HL-60/S4 (cell line): Measurements from ENCODE around the gene SH3RF3.

Source experiments
- in situ Hi-C: fragments of 300-500 bp; cut with MboI; formaldehyde crosslinking; loops from 2 replicates; pipeline ENCODE4 v1.14.3; 2022; ENCODE audit warnings: low sequenced_read_pairs

Gene SH3RF3

GRCh38 chr2:109256111-109256510, 127.1 kb downstream of the SH3RF3 start:
- in situ Hi-C loops = no loop called here

GRCh38 chr2:109256921-109257320, 127.9 kb downstream of the SH3RF3 start:
- in situ Hi-C loops = no loop called here

GRCh38 chr2:109257653-109258052, 128.6 kb downstream of the SH3RF3 start:
- in situ Hi-C loops = no loop called here

GRCh38 chr2:109258376-109258775, 129.4 kb downstream of the SH3RF3 start:
- in situ Hi-C loops = no loop called here

GRCh38 chr2:109258905-109259540, 130.0 kb downstream of the SH3RF3 start:
- in situ Hi-C loops = no loop called here

GRCh38 chr2:109259671-109260070, 130.7 kb downstream of the SH3RF3 start:
- in situ Hi-C loops = no loop called here

GRCh38 chr2:109260116-109260855, 131.3 kb downstream of the SH3RF3 start:
- in situ Hi-C loops = no loop called here

- in situ Hi-C loops = no loop called here
Observed at GRCh38 chr2:109260886-109261700, 132.1 kb downstream of the SH3RF3 start.

- in situ Hi-C loops = no loop called here
Observed at GRCh38 chr2:109261906-109262631, 133.1 kb downstream of the SH3RF3 start.

GRCh38 chr2:109264595-109265328, 135.8 kb downstream of the SH3RF3 start:
- in situ Hi-C loops = no loop called here

- in situ Hi-C loops = no loop called here
Observed at GRCh38 chr2:109265369-109265768, 136.4 kb downstream of the SH3RF3 start.

GRCh38 chr2:109265953-109266352, 136.9 kb downstream of the SH3RF3 start:
- in situ Hi-C loops = no loop called here

GRCh38 chr2:109266496-109266895, 137.5 kb downstream of the SH3RF3 start:
- in situ Hi-C loops = no loop called here

- in situ Hi-C loops = no loop called here
Observed at GRCh38 chr2:109266998-109267854, 138.2 kb downstream of the SH3RF3 start.

- in situ Hi-C loops = no loop called here
Observed at GRCh38 chr2:109268916-109269315, 139.9 kb downstream of the SH3RF3 start.

- in situ Hi-C loops = no loop called here
Observed at GRCh38 chr2:109269706-109270504, 140.9 kb downstream of the SH3RF3 start.

- in situ Hi-C loops = no loop called here
Observed at GRCh38 chr2:109270505-109271312, 141.7 kb downstream of the SH3RF3 start.

GRCh38 chr2:109271920-109272319, 142.9 kb downstream of the SH3RF3 start:
- in situ Hi-C loops = no loop called here
